Coronary artery (tissue), 2 donors: ENCODE measurements around the gene IQGAP2.

ENCODE experiments used
- DNase-seq: peaks from one replicate; pipeline ENCODE4 v3.0.0-alpha.2; 2017; ENCODE audit warnings: low spot score
- H3K27ac ChIP-seq, 2 donors: fragments of 200-600 bp; sonication (generic); one replicate each; pipeline ENCODE4 v1.5.1; 2016 to 2019
- H3K4me3 ChIP-seq: fragments of 200-600 bp; sonication (generic); 2 replicates; pipeline ENCODE4 v1.5.1; 2016; ENCODE audit warnings: mild to moderate bottlenecking, moderate library complexity
- CTCF ChIP-seq: fragments of 200-600 bp; sonication (generic); IDR thresholded peaks from one replicate; pipeline ENCODE4 v1.5.1; 2019; ENCODE audit warnings: antibody characterized with exemption

IQGAP2 gene

DNA sequence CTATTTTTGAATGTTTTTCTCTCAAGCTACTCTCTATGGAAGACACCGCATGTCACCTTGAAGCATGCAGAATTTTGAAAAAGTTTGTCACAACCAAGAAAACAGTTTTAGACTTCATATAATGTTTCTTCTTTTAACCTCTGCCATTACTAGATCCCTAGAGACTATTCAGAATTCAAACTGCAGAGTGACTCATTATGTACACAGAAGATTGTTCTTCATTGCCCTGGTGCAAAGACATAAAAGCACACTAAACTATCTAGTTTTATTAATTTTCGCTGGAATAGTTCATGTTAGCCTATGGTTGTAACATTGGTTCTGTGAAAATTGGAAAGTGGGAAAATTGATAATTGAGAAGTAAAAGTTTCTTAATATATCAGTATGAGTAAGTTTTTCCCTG is 201.8 kb downstream of the IQGAP2 start:
- DNase-seq, result no peak
- no peak overlapping the region for H3K4me3 ChIP-seq
- H3K27ac ChIP-seq, result no peak overlapping the region
- no peak for TF ChIP-seq CTCF

GRCh38 chr5:76606701-76607100 is 203.6 kb downstream of the IQGAP2 start:
- Histone ChIP-seq H3K27ac (no peak overlapping the region), H3K4me3 (no peak overlapping the region)
- TF ChIP-seq CTCF, result no peak
- no peak for DNase-seq

- Histone ChIP-seq H3K4me3 (peak overlapping the region; percentile 26), H3K27ac (no peak overlapping the region)
- no peak for TF ChIP-seq CTCF
- DNase-seq, result no peak
Observed at GRCh38 chr5:76607353-76607871, 204.3 kb downstream of the IQGAP2 start.

DNA sequence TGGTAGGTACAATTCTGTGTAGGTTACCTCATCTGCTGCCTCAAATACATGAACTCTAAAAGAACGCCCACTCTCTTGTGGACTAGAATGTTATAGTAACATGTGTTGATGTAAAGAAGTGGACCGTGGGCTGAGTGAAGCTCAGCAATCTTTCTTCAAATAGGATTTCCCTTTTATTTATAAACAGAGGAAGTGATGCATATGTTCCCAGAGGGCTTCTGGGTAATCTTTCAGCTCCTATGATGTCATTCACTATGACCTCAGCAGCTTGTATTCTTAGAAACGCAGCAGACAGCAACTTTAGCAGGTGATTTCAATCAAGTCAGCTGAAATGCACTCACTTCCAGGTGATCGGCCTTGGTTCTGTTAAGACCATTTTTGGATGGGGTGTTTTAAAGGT is 205.7 kb downstream of the IQGAP2 start:
- no peak overlapping the region for H3K4me3 ChIP-seq
- no peak overlapping the region for H3K27ac ChIP-seq
- no peak for DNase-seq
- TF ChIP-seq CTCF, result no peak

GRCh38 chr5:76610196-76610595 is 207.1 kb downstream of the IQGAP2 start:
- Histone ChIP-seq H3K27ac (no peak overlapping the region), H3K4me3 (no peak overlapping the region)
- DNase-seq, result no peak
- TF ChIP-seq CTCF, result no peak

DNA sequence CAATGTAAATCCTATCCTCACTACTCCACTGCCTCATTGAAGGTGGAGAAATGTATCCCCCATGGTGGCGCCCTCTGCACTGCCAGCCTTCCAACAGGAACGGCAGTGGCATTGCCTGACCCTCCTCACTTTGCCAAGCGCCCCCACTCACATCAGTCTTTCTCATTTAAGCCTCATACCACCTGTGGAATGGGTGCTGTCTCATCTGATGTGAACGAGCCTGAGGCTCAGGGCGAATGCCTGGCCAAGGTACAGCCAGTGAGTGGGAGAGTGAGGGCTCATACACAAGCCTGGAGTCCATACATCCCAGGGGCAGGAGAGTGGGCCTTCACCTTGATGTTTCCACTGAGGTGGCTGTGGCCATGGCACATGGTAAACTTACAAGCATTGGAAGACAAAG is 209.9 kb downstream of the IQGAP2 start:
- no peak overlapping the region for H3K27ac ChIP-seq
- no peak for DNase-seq
- TF ChIP-seq CTCF, result no peak
- H3K4me3 ChIP-seq, result no peak overlapping the region

DNA sequence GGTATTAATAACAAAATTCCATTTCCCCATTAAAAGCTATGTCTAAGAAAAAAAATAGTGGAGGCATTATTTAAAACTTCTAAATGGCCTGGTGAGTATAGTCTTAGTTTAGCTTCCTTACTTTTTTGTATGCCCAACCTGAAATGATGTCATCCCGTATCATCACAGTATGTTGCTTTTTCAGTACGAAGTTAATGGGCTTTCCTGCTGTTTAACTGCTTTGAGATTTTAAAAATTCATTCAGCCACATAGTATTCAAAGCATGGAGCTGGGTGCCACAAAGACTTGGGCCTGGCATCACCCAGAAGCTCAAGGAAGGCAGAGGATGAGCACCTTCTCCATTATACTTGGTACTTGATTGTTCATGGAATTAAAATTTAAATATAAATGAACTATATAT is 212.7 kb downstream of the IQGAP2 start:
- H3K4me3 ChIP-seq, result no peak overlapping the region
- H3K27ac ChIP-seq, result no peak overlapping the region
- TF ChIP-seq CTCF, result no peak
- DNase-seq, result no peak
